NK-92 (cell line): Measurements from ENCODE around the gene RTEL1.
A peak's percentile ranks its signal among the peaks of the same experiment; 100 is the strongest.
"Not testable (repeated sequence)": the region's sequence is repeated elsewhere in the genome, so short reads cannot be mapped to it uniquely, and the experiment has no call there.

ENCODE experiments used
- DNase-seq: peaks from one replicate; lab custom pipeline; 2025; ENCODE audit not compliant: unreplicated experiment; lab: John Stamatoyannopoulos, UW

Gene RTEL1

DNA sequence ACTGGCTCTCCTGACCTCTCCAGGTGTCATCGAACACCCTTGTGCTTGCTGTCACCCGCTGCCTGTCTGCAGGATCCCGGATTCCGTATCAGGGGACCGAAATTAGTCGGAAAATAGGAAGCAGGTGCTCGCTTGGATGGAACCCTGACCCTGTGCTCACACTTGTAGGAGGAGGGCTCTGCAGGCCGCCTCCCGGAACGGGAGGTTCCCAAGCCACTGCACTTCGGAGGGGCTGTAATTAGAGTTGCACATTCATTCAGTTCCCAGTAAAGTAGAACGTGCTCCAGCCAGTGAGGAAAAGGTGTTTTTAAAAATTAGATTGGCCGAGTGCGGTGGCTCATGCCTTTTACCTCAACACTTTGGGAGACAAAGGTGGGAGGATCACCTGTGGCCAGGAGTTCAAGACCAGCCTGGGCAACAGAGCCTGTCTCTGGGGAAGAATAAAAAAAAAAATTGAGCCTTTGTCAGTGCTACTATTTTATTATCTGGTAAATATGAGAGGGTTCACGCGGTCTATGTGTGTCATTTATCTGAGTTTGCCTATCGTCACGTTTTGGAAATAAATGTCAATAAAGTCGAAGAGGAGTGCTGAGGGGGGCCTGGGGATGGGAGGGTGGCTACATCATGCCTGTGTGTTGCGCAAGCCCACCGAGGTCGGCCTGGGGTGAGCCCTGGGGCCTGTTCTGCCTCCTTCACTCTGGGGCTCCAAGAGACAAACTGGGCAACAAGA lies 29.7 kb upstream of the RTEL1 start:
- no peak for DNase-seq

DNA sequence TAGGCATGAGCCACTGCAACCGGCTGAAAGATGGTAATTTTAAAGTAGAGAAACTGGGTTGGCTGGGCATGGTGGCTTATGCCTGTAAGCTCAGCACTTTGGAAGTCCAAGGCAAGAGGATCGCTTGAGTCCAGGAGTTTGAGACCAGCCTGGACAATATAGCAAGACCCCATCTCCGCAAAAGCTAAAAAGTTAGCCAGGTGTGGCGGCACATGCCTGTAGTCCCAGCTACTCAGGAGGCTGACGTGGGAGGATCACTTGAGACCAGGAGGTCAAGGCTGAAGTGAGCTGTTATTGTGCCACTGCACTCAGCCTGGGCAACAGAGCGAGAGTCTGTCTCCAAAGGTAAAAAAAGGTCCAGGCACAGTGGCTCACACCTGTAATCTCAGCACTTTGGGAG lies 27.2 kb upstream of the RTEL1 start:
- DNase-seq = not testable (repeated sequence)

DNA sequence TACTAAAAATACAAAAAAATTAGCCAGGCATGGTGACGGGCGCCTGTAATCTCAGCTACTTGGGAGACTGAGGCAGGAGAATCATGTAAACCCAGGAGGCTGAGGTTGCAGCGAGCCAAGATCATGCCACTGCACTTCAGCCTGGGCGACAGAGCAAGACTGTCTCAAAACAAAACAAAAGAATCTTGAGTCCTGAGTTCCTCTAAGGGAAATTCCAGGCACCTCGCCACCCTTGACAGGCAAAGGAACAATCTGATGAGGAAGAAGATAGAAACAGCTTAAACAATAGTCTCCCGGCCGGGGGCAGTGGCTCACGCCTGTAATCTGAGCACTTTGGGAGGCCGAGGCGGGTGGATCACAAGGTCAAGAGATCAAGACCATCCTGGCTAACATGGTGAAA lies 26.7 kb upstream of the RTEL1 start:
- DNase-seq = not testable (repeated sequence)

DNA sequence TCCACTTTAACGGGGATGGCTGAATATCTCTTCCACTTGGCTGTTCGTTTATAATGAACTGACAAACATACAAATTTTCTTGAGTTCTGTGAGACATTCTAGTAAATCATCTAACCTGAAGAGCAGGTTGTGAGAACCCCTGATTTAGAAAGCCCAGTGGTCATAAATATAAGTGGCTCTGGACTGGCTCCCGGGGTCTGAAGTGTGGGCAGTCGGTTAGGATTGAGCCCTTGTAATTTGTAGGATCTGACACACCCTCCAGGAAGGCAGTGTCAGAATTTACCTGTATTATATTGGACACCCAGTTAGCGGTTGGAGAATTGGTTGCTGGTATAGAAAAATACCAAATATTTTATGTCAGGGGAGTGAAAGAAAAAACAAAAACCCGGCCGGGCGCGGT lies 24.4 kb upstream of the RTEL1 start:
- DNase-seq = no peak

DNA sequence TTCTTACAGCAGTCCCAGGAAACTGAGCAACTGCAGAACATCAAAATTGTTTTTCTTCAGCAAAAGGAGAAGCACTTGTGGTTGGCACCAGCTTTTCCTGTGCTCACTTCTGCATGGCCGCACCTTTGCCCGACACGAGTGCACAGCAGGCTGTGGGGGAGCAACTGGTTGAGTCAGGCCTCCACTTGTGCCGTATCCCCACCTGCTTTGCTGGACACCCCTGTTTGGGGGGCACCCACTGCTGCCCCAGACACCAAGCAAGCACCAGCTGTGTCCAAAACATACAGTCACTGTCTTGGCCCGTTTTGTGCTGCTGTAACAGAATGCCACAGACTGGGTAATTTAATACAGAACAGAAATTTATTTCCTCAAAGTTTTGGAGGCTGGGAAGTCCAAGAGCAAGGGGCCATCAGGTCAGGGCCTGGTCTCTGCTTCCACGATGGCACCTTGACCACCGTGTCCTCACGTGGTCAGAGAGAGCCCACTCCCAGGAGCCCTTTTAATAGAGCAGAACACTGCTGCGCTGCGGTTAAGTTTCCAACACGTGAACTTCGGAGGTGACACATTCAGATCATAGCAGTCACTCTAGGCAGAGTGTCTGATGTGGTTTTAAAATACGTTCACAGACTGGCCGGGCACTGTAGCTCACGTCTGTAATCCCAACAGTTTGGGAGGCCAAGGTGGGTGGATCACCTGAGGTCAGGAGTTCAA lies 22.5 kb upstream of the RTEL1 start:
- no peak for DNase-seq

DNA sequence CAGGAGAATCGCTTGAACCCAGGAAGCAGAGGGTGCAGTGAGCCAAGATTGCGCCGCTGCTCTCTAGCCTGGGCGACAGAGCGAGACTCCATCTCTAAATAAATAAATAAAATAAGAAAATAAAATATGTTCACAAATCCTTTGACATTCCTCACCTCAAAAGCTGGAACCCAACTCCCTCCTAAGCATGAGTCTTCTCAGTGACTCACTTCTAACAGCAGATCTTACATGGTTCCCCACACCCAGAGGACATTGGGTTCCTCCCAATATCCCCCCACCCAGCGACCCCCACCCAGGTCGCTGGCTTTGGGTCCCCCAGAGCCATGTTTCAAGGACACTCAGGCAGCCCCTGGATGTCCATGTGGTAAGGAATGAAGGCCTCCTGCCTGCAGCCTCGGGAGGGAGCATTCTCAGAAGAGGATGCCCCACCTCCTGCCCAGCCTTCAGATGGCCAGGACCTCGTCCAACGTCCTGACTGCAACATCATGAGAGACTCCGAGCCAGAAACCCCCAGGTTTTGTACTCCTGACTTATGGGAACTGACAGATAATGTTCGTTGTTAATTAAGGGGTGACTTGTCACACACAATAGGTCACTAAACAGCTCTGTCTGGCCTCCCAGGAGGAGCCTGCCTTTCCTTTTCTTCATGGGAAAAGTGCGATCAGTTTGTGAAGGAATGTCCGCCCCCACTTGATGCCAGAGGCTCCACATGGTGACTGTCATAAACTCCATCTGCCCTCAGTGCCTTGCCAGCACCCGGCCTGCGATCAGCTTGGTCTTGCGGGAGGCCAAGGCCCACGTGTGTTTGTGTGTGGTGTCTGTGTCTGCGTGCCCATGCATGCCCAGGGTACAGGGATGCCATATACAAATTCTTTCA lies 21.1 kb upstream of the RTEL1 start:
- no peak for DNase-seq

DNA sequence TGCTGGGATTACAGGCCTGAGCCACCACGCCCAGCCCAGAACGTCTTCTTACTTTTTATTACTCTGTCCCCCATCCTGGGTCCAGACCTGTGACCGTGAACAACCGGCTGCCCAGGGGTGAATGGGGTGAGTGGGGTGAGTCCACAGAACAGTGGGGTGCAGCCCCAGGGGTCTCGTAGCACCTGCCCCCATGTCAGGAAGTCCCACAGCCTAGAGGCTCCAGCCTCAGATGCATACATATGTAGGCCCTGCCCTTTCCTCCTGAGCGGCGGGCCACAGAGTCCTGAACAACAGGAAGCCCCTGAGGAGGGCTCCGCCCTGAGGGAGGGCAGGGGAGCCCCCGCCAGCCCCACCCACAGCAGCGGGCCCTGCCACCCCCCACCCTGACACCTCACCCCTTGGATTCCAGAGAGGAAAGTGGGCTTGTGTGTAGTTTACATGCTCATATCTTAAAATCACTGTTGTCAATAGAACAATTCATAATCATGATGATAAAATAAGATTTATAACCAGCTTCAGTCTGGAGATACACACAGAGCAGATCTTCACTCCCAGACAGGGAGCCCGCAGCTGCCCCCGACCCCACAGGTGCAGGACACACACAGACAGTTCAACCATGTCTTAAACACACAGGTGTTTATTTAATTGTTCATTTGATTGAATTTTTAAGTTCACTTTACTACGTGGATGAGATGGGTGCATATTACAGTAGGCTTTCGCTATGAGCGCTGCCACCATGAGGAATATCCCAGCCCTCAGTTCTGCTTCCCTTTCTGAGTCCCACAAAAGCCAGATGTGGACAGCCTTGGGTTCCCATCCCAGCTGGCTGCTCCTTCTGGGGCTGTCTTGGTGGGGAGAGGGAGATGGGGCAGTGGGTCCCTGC lies 18.8 kb upstream of the RTEL1 start:
- no peak for DNase-seq

DNA sequence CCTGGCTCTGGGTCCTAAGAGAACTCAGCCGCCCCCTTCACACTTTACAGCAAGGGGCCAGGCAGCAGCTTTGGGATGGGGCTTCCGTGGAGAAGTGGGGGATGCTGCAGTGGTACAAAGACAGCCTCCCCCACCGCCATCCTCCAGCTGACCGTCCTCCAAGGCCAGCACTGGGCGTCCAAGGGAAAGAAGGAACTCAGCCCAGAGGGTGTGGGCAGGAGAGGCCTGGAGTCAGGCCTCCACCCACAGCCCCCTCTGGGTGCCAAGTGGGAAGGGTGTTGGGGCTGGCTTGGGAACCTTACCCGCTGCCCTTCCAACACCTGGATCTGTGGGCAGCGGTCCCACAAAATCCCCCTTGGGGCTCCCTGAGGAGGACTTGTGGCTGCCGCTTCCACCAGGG lies 18.0 kb upstream of the RTEL1 start:
- DNase-seq = no peak

DNA sequence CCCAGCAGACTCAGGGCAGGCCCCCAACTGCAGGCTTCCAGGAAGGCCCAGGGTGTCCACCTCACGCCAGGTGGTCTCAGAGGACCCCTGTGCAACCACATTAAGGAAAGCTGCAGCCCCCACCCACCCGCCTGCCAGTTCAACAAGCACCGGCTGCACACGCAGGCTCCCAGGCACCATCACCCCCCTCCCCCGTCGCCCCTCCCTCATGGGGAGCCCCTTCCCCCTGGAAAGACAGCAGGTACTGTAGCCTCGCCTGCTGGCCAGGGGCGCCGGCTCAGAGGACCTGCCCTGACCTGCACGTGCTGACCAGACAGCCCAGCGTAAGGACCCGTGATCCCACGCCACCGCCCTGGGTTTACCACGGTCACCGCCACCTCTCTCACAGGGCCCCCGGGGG lies 17.4 kb upstream of the RTEL1 start:
- DNase-seq = not testable (repeated sequence)

DNA sequence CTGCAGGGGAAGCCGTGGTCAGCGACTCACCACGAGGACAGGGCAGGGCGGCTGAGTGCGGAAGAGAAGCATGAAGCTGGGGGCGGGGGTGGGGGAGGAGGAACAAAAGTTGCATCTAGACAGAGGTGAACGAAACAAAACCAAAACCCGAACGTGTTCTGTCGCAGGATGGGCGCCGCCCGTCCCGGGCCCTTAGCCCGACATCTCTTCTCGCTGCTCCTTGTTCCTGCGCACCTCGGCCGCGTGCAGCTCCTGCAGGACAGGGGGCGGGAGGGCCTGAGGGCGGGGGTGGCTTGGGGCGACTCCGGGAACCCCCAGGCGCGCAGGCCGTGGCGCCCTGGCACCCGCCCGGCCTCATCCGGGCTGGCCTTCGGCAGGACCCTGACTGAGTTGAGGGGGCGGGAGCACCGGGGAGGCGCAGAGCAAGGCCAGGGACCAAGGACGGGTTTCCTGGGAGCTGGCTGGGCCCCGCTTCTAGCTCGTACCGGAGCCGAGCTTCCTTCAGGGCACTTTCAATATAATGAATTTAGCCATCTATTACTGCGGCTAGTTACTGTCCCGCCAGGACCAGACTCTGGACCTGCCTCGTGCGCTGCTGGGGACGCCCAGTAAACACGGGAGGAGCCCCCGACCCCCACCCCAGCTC lies 16.8 kb upstream of the RTEL1 start:
- DNase-seq = no peak

DNA sequence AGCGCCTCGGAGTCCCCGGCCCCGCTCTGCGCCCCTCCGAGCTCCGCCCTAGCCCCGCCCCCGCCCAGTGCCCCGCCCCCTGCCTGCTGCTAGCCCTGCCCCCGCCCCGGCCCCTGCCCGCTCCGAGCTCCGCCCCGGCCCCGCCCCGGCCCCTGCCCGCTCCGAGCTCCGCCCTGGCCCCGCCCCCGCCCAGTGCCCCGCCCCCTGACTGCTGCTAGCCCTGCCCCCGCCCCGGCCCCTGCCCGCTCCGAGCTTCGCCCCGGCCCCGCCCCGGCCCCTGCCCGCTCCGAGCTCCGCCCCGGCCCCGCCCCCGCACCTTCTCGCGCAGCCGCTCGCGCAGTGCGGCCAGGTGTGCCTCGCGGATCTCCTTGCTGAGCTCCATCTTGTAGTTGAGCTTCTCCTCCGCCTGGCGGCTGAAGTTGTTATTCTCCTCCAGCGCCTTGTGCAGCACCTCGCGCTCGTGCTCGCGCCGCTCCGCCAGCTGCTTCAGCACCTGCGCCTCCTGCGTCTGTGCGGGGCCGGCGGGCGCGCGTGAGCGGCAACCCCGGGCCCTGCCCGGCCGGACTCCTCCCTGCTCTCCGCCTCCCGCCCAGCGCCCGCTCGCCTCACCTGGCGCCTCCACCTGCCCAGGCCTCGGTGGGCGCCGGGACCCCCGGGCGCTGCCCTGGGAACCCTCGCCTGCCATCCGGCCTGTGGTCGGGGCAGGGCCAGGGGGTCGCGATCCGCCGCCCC lies 16.2 kb upstream of the RTEL1 start:
- peak; percentile 93 for DNase-seq

DNA sequence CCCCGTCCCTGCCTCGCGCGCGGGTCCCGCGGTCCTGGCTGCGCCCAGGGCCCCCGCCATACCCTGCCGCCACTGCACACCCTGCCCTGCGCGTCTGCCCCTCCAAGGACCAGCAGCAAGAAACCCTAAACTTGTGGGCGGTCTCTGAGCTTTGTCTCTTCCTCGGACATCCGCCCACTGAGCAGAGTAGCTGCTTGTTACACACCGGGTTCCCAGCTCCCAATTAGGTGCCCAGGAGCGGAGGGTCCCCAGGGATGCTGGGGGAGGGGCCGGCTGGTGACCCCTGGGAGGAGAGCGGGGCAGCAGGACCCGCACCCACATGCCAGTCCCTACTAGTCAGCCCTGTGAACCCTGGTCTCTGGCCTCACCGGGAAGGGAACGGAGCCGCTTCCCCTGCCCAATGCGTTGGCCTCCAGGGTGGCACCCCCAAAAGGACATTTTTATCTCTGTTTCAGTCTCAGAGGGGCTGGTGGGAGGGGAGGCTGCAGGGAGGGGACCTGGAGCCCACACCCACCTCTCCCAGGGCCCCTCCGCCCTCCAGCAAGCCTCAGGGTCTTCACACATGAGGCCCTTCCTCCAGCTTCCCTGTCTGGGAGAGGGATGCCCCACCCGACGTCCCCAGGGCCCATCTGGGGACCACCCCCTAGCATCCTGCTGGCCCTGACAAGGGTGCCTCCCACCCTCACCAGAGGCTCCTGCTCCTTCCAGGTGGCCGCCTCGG lies 15.4 kb upstream of the RTEL1 start:
- DNase-seq = no peak

DNA sequence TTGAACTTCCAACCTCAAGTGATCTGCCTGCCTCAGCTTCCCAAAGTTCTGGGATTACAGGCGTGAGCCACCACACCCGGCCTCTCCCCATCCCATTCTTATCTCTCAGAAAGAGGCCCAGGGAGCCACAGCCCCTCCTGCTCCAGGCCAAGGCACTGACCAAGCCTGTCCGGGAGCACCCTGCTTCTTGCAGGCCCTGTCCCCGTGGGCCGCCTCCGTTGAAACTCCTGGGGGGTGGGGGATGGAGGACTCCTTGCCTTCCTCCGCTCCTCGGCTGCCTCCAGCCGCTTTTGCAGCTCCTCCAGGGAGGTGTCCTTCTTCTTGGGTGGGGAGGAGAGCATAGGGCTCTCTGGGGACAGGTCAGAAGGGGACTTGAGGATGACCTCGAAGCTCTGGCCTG lies 14.6 kb upstream of the RTEL1 start:
- DNase-seq = no peak

DNA sequence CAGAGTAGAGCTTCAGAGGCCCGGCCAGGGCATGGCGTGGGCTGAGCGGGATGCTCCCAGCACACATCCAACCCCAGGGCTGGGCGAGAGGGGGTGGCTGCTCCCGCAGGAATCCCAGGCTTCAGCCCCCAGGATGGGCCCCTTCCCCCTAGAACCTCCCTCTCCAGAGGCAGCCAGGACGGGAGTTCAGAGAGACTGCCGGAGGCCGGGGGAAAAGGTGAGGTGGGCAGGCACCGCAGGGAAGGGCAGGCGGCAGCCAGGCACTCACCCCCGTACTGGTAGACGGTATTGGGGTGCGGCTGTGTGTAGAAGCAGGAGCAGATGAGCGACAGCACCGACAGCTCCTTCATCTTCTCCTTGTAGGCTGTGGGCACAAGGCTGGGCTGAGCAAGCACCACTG lies 14.2 kb upstream of the RTEL1 start:
- no peak for DNase-seq

DNA sequence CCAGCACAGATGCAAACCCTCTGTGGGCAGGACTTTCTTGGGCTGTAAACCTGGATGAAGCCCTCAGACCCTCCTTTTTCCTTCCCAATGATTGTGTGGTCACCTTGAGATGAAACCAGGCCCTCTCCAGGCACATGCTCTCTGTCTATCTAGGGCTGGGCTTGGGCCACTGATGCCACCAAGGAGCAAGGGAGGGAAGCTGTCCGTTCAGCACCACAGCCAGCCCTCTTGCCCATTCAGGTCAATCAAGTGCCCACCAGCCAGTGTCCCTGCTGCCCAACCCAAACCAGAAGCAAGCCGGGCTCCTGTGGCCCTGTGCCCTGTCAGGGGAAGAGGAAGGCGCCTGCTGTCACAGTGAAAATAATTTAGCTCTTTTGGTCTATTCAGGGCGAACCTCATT lies 12.9 kb upstream of the RTEL1 start:
- no peak for DNase-seq

DNA sequence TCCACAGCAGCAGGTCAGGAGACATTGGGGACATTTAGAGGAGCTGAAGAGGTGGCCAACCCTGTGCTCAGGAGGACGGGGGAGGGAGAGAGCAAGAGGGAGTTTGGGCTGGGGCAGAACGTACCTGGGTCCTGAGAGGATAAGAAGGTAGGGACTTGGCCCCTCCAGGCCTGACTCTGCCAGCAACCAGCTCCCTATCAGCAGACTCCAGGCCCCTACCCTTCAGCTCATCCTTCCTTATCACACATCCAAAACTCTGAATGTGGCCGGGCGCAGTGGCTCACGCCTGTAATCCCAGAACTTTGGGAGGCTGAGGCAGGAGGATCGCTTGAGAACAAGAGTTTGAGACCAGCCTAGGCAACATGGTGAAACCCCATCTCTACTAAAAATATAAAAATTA lies 9.9 kb upstream of the RTEL1 start:
- DNase-seq = no peak

DNA sequence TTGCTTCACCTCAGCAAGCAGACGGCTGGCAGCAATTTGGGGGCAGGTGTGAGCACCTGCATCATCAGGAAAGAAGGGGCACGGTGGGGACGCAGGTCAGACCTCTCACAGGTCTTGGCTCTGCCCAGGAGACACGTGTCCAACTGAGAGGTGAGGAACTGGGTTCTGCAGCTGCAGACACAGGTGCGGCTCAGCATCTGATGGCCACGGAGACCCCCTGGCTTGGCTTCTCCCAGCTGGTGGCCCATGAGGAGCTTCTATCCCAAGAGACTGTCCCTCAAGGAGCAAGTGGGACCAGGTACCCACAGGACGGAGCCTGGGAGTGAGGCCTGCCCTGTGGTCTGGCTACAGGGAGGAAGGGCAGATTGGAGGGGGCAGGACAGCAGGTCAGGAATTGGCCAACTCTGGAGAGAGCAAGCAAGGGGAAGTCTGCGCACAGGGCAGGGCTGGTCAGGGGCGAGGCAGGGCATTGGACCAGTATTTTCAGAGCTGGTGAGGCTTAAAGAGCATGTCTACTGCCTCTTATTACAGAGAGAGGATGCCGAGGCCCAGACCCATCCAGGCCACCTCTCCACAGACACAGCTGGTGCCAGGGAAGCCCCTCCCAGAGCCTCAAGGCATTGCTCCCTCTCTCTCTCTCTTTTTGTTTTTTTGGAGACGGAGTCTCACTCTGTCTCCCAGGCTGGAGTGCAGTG lies 9.1 kb upstream of the RTEL1 start:
- no peak for DNase-seq

DNA sequence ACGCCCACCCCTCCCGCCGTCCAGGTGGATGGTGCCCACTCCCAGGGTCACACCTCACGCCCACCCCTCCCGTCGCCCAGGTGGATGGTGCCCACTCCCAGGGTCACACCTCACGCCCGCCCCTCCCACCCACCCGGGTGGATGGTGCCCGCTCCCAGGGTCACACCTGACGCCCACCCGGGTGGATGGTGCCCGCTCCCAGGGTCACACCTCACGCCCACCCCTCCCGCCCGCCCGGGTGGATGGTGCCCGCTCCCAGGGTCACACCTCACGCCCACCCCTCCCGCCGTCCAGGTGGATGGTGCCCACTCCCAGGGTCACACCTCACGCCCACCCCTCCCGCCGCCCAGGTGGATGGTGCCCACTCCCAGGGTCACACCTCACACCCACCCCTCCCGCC lies 7.6 kb upstream of the RTEL1 start:
- not testable (repeated sequence) for DNase-seq

DNA sequence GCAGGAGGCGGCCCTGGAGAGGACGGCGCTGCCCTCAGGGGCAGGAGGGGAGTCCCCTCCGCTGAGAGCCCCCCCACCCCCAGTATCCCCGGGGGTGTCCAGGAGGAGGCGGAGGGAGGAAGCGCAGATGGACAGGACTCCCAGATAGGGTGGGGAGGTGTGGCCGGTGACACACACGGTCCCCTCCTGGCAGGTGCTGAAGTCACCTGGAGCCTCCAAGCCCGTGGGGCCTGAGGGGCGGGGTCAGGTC lies 6.2 kb upstream of the RTEL1 start:
- no peak for DNase-seq
